GM12878 (cell line): Measurements from ENCODE around the gene OR2F2. TPM values are rescaled to one million over a fixed set of nuclear protein-coding genes. Genes with fewer than 3 reads are reported as not detected.

Experiments used
- ATAC-seq: fragments of 200-7000 bp; cut with Tn5 transposase; 3 replicates; pipeline ENCODE4 v1.9.1; 2020; ENCODE audit warnings: mild to moderate bottlenecking, moderate library complexity
- BruUV-seq: library from RNA; stranded (reverse); fragments of 400-500 nt; replicated peaks from 2 replicates; lab custom pipeline; 2021; lab: Mats Ljungman, UMichigan
- CTCF ChIA-PET: fragments of 300-600 bp; sonication (Branson Sonifier 250); formaldehyde crosslinking; extraction: SDS; loops from one replicate; lab custom pipeline; 2021; ENCODE audit warnings: inconsistent platforms; lab: Yijun Ruan, JAX
- POLR2A ChIA-PET: fragments of 350-600 bp; formaldehyde crosslinking; extraction: SDS; loops from one replicate; lab custom pipeline; 2021; ENCODE audit warnings: inconsistent platforms; lab: Charles Lee
- RAD21 ChIA-PET: fragments of 300-600 bp; sonication (Branson Sonifier 250); formaldehyde crosslinking; loops from one replicate; lab custom pipeline; 2023; ENCODE audit warnings: antibody characterized with exemption; ENCODE audit not compliant: unreplicated experiment; lab: Charles Lee
- SMC1A ChIA-PET: fragments of 300-600 bp; sonication (Branson Sonifier 250); formaldehyde crosslinking; loops from one replicate; lab custom pipeline; 2023; ENCODE audit not compliant: unreplicated experiment, uncharacterized antibody; lab: Charles Lee
- DNase-seq: peaks from one replicate; pipeline ENCODE4 v3.0.0-alpha.2; 2011; ENCODE audit warnings: low read depth, low spot score
- FAIRE-seq: peaks from 3 replicates; lab custom pipeline; 2011; peaks lifted over from hg19 to GRCh38; lab: Jason Lieb, UNC
- H2AFZ ChIP-seq: 2 replicates; pipeline ENCODE4 v1.6.0; 2011; ENCODE audit warnings: low read depth, low read length, control low read depth; ENCODE audit not compliant: control insufficient read depth
- H3K27ac ChIP-seq: 2 replicates; pipeline ENCODE4 v1.5.1; 2011; ENCODE audit warnings: control low read depth; ENCODE audit not compliant: control insufficient read depth, insufficient read depth
- H3K27me3 ChIP-seq, 2 experiments: replicated peaks in 1 of 2; 2 replicates each; pipeline versions ENCODE4 v1.6.0 to v1.6.1; 2011; ENCODE audit warnings: low read length in 1 of 2; ENCODE audit not compliant: control insufficient read depth in 2 of 2, insufficient read depth in 2 of 2
- H3K36me3 ChIP-seq, 2 experiments: 2 replicates each; pipeline ENCODE4 v1.5.1; 2011; ENCODE audit warnings: low read length in 1 of 2; ENCODE audit not compliant: control insufficient read depth in 2 of 2, insufficient read depth in 2 of 2
- H3K4me1 ChIP-seq: 2 replicates; pipeline ENCODE4 v1.6.1; 2011; ENCODE audit warnings: mild to moderate bottlenecking, low read length, moderate library complexity, mixed read lengths; ENCODE audit not compliant: control insufficient read depth, insufficient read depth
- H3K4me2 ChIP-seq: 2 replicates; pipeline ENCODE4 v1.6.0; 2011; ENCODE audit warnings: control low read depth; ENCODE audit not compliant: control insufficient read depth, insufficient read depth
- H3K4me3 ChIP-seq: fragments of 200-600 bp; sonication (generic); 2 replicates; pipeline ENCODE4 v1.5.1; 2016
- H3K79me2 ChIP-seq: 2 replicates; pipeline ENCODE4 v1.6.0; 2011; ENCODE audit warnings: low read length; ENCODE audit not compliant: control insufficient read depth, insufficient read depth
- H3K9ac ChIP-seq: 2 replicates; pipeline ENCODE4 v1.8.0; 2011; ENCODE audit warnings: low read length, control low read depth, mixed read lengths; ENCODE audit not compliant: control insufficient read depth, insufficient read depth
- H3K9me3 ChIP-seq: replicated peaks from 3 replicates; pipeline ENCODE4 v1.5.1; 2011; ENCODE audit warnings: mild to moderate bottlenecking, low read length; ENCODE audit not compliant: control insufficient read depth, insufficient read depth
- H4K20me1 ChIP-seq: 2 replicates; pipeline ENCODE4 v1.6.0; 2011; ENCODE audit not compliant: control insufficient read depth, insufficient read depth
- CEBPZ ChIP-seq: fragments of 150-350 bp; IDR thresholded peaks from 2 replicates; pipeline ENCODE4 v1.6.1; 2016; ENCODE audit warnings: low read depth, low read length
- CHD4 ChIP-seq: fragments of 200-600 bp; sonication (generic); IDR thresholded peaks from 2 replicates; pipeline ENCODE4 v1.6.1; 2016; ENCODE audit warnings: mild to moderate bottlenecking
- IKZF1 ChIP-seq: fragments of 450-650 bp; conservative IDR thresholded peaks from 2 replicates; pipeline ENCODE4 v1.6.1; 2017; ENCODE audit warnings: antibody characterized with exemption, mild to moderate bottlenecking
- RELB ChIP-seq: fragments of 450-650 bp; IDR thresholded peaks from 2 replicates; pipeline ENCODE4 v1.6.1; 2017; ENCODE audit warnings: low read depth, mild to moderate bottlenecking, moderate library complexity
- SRF ChIP-seq, 2 experiments: IDR thresholded peaks; 2 replicates each; pipeline ENCODE4 v1.6.1; 2011; ENCODE audit warnings: low read depth in 2 of 2, low read length in 2 of 2, mild to moderate bottlenecking in 1 of 2, moderate library complexity in 1 of 2
- ZBTB40 ChIP-seq: fragments of 450-650 bp; IDR thresholded peaks from 2 replicates; pipeline ENCODE4 v1.6.1; 2016; ENCODE audit warnings: mild to moderate bottlenecking, moderate library complexity, borderline replicate concordance
- ZNF217 ChIP-seq: fragments of 450-650 bp; IDR thresholded peaks from 2 replicates; pipeline ENCODE4 v1.6.1; 2017; ENCODE audit warnings: antibody characterized with exemption, mild to moderate bottlenecking
- ZNF592 ChIP-seq: fragments of 450-650 bp; IDR thresholded peaks from 2 replicates; pipeline ENCODE4 v1.6.1; 2017; ENCODE audit warnings: mild to moderate bottlenecking, moderate library complexity
- WGBS: methylation state at CpG from one replicate; pipeline ENCODE4 v1.1.6; 2016; ENCODE audit warnings: low lambda C conversion rate; ENCODE audit not compliant: insufficient replicate concordance, insufficient coverage; ENCODE audit errors: missing lambda C conversion rate; 5-methylcytosine and 5-hydroxymethylcytosine counted together
- in situ Hi-C: fragments of 300-500 bp; cut with MboI; formaldehyde crosslinking; loops from 9 replicates; pipeline ENCODE4 v1.14.3; 2018; ENCODE audit warnings: mixed read lengths
- intact Hi-C: fragments of 100-400 bp; cut with micrococcal nuclease; formaldehyde crosslinking; loops from one replicate; pipeline ENCODE4 v1.14.2; 2022; ENCODE audit not compliant: unreplicated experiment
- polyA plus RNA-seq, 11 experiments: library from polyadenylated mRNA; depleted of rRNA in 4 of 11; unstranded in 6 of 11; stranded (reverse) in 5 of 11; fragments of >200 nt; fragmentation: Nextera tagmentation in 4 of 11; fragmentation: Illumina TruSeq in 1 of 11; extraction: Ambion mirVana in 4 of 11; extraction: Trizol in 1 of 11; gene quantifications; 1 replicate in 1 of 11; 2 replicates in 10 of 11; pipeline versions ENCODE4 v1.2.1 to v1.2.3, GENCODE V29; 2011 to 2016; ENCODE audit warnings: inconsistent platforms in 2 of 11, missing spikeins in 2 of 11, low read depth in 1 of 11
- total RNA-seq, 4 experiments: library from RNA; depleted of rRNA in 3 of 4; stranded (reverse); fragments of >200 nt in 3 of 4; fragmentation: Illumina TruSeq in 1 of 4; extraction: Trizol in 1 of 4; gene quantifications; 2 replicates each; pipeline versions ENCODE4 v1.2.1 to v1.2.3, GENCODE V29; 2013 to 2021

Gene OR2F2
- total and polyA plus RNA-seq, 10 of the 15 experiments (the other 5 are each of a cell fraction or from before 2014, with no cell fraction given): not detected

GRCh38 chr7:143909863-143910262 is 25.2 kb upstream of the OR2F2 start:
- ChIA-PET CTCF (no interaction called here), SMC1A (interaction anchor here (1.6 kb wide), 1 partner anchor 15 kb away, joined by 4 read pairs; no protein-coding TSS in a partner anchor), POLR2A (no interaction called here), RAD21 (no interaction called here)
- no peaks in the 10 kb centered on the region for H3K79me2 ChIP-seq
- H3K4me3 ChIP-seq: no peak overlapping the region
- DNase-seq (no peak), FAIRE-seq (no peak), ATAC-seq (no peak)
- no peak overlapping the region for H3K27ac ChIP-seq
- no peak overlapping the region for H3K4me2 ChIP-seq
- no peaks in the 10 kb centered on the region for H3K9me3 ChIP-seq
- H2AFZ ChIP-seq: no peak overlapping the region
- no peaks in the 10 kb centered on the region for H4K20me1 ChIP-seq
- WGBS: 52% methylated on average over 3 of the region's 3 CpGs
- H3K4me1 ChIP-seq: no peaks in the 10 kb centered on the region
- no peaks in the 10 kb centered on the region for H3K27me3 ChIP-seq
- in situ Hi-C loops: loop anchor here (25.0 kb wide), 1 partner anchor 477 kb away; no protein-coding TSS in a partner anchor
- intact Hi-C loops: no loop called here
- H3K9ac ChIP-seq: no peak overlapping the region
- BruUV-seq: no TSS peak
- no peaks in the 10 kb centered on the region for H3K36me3 ChIP-seq
- TF ChIP-seq CEBPZ (no peak), ZNF592 (no peak), ZBTB40 (no peak), RELB (no peak), ZNF217 (no peak), CHD4 (no peak), SRF (IDR thresholded peaks at IDR 0.05; ENCODE audit: low read depth in 2 of 2, low read length in 2 of 2) (no peak), IKZF1 (no peak)
